ENCODE measurements around the gene DHFR2. TPM values are rescaled to one million over a fixed set of nuclear protein-coding genes. Genes with fewer than 3 reads are reported as not detected.
"Not testable (repeated sequence)": the region's sequence is repeated elsewhere in the genome, so short reads cannot be mapped to it uniquely, and the experiment has no call there.

Gene DHFR2
- polyA plus RNA-seq, 4 donors: 10.0 to 14.4 (median 10.8) TPM

- no peak for DNase-seq (ENCODE audit: low read depth in 4 of 4, low spot score in 3 of 4)
Observed at GRCh38 chr3:94065819-94066480, 3.2 kb upstream of the DHFR2 start.

GRCh38 chr3:94065122-94065521, 2.4 kb upstream of the DHFR2 start:
- no peak for DNase-seq (ENCODE audit: low read depth in 4 of 4, low spot score in 3 of 4)

GRCh38 chr3:94064243-94064860, 1.6 kb upstream of the DHFR2 start:
- no peak for DNase-seq (ENCODE audit: low read depth in 4 of 4, low spot score in 3 of 4)

GRCh38 chr3:94063496-94064119, 892 bp upstream of the DHFR2 start:
- no peak for DNase-seq (ENCODE audit: low read depth in 4 of 4, low spot score in 3 of 4)

GRCh38 chr3:94061297-94061696, 1.4 kb downstream of the DHFR2 start:
- no peak for DNase-seq (ENCODE audit: low read depth in 4 of 4, low spot score in 3 of 4)

GRCh38 chr3:94050546-94050945, 12.2 kb downstream of the DHFR2 start:
- no peak for DNase-seq (ENCODE audit: low read depth in 4 of 4, low spot score in 3 of 4)

GRCh38 chr3:94049267-94049666, 13.4 kb downstream of the DHFR2 start:
- no peak for DNase-seq (ENCODE audit: low read depth in 4 of 4, low spot score in 3 of 4)

GRCh38 chr3:94046533-94046932, 16.2 kb downstream of the DHFR2 start:
- DNase-seq (ENCODE audit: low read depth in 4 of 4, low spot score in 3 of 4): no peak

GRCh38 chr3:94044100-94044936, 18.4 kb downstream of the DHFR2 start:
- DNase-seq (ENCODE audit: low read depth in 4 of 4, low spot score in 3 of 4): not testable (repeated sequence)

- no peak for DNase-seq (ENCODE audit: low read depth in 4 of 4, low spot score in 3 of 4)
Observed at GRCh38 chr3:94043285-94043684, 19.4 kb downstream of the DHFR2 start.

GRCh38 chr3:94036909-94037507, 25.7 kb downstream of the DHFR2 start:
- no peak for DNase-seq (ENCODE audit: low read depth in 4 of 4, low spot score in 3 of 4)

- no peak for DNase-seq (ENCODE audit: low read depth in 4 of 4, low spot score in 3 of 4)
Observed at GRCh38 chr3:94028093-94028837, 34.5 kb downstream of the DHFR2 start, which contains the start of gene STX19. Gene STX19, minus strand, starts transcription at chr3:94028597. Its CDS starts 13,328 bp downstream, at chr3:94015269.

- no peak for DNase-seq (ENCODE audit: low read depth in 4 of 4, low spot score in 3 of 4)
Observed at GRCh38 chr3:94026623-94027022, 36.1 kb downstream of the DHFR2 start.

- no peak for DNase-seq (ENCODE audit: low read depth in 4 of 4, low spot score in 3 of 4)
Observed at GRCh38 chr3:94024385-94024784, 38.3 kb downstream of the DHFR2 start.

- no peak for DNase-seq (ENCODE audit: low read depth in 4 of 4, low spot score in 3 of 4)
Observed at GRCh38 chr3:94020293-94020692, 42.4 kb downstream of the DHFR2 start.

GRCh38 chr3:94019659-94020058, 43.1 kb downstream of the DHFR2 start:
- no peak for DNase-seq (ENCODE audit: low read depth in 4 of 4, low spot score in 3 of 4)

- DNase-seq (ENCODE audit: low read depth in 4 of 4, low spot score in 3 of 4): no peak
Observed at GRCh38 chr3:94015025-94015424, 47.7 kb downstream of the DHFR2 start.

GRCh38 chr3:94012185-94012584, 50.5 kb downstream of the DHFR2 start:
- no peak for DNase-seq (ENCODE audit: low read depth in 4 of 4, low spot score in 3 of 4)

GRCh38 chr3:94011233-94011711, 51.4 kb downstream of the DHFR2 start:
- DNase-seq (ENCODE audit: low read depth in 4 of 4, low spot score in 3 of 4): no peak

GRCh38 chr3:94009608-94010007, 53.1 kb downstream of the DHFR2 start:
- no peak for DNase-seq (ENCODE audit: low read depth in 4 of 4, low spot score in 3 of 4)

Data from left renal pelvis (tissue), 4 donors.